Neural cell (in vitro differentiated cells): ENCODE results near the gene RIBC2. TPM values are rescaled to one million over a fixed set of nuclear protein-coding genes. Genes with fewer than 3 reads are reported as not detected.

ENCODE experiments used
- H2AFZ ChIP-seq: fragments of 200-600, 300-800 bp; sonication (generic), shearing (Covaris generic); 2 replicates; pipeline ENCODE4 v1.6.0; 2014; ENCODE audit warnings: low read depth, mild to moderate bottlenecking, antibody characterized with exemption, low read length, moderate library complexity
- H3F3A ChIP-seq: fragments of 200-600 bp; shearing (Covaris generic); 2 replicates; pipeline ENCODE4 v1.6.1; 2016; ENCODE audit warnings: mild to moderate bottlenecking, moderate library complexity, mixed read lengths, antibody characterized with exemption, low read length; ENCODE audit not compliant: insufficient read depth, poor library complexity, severe bottlenecking
- H3K27ac ChIP-seq: fragments of 200-600, 300-800 bp; sonication (generic), shearing (Covaris generic); 2 replicates; pipeline ENCODE4 v1.5.1; 2014; ENCODE audit warnings: mild to moderate bottlenecking, low read length, moderate library complexity
- H3K27me3 ChIP-seq: fragments of 300-800, 200-600 bp; sonication (generic), shearing (Covaris generic); 2 replicates; pipeline ENCODE4 v1.6.0; 2014; ENCODE audit warnings: mild to moderate bottlenecking, low read depth, low read length, moderate library complexity; ENCODE audit not compliant: insufficient read depth
- H3K36me3 ChIP-seq: fragments of 300-800, 200-600 bp; sonication (generic), shearing (Covaris generic); 2 replicates; pipeline ENCODE4 v1.5.1; 2014; ENCODE audit warnings: mild to moderate bottlenecking, antibody characterized with exemption, low read length, moderate library complexity; ENCODE audit not compliant: insufficient read depth
- H3K4me2 ChIP-seq: fragments of 300-800, 200-600 bp; sonication (generic), shearing (Covaris generic); 2 replicates; pipeline ENCODE4 v1.6.0; 2014; ENCODE audit warnings: mild to moderate bottlenecking, low read length
- H3K4me3 ChIP-seq: fragments of 300-800, 200-600 bp; sonication (generic), shearing (Covaris generic); 2 replicates; pipeline ENCODE4 v1.5.1; 2014; ENCODE audit warnings: mild to moderate bottlenecking, low read length, moderate library complexity
- H3K79me2 ChIP-seq: fragments of 200-600 bp; shearing (Covaris generic); replicated peaks from 2 replicates; pipeline ENCODE4 v1.6.0; 2014; ENCODE audit warnings: mild to moderate bottlenecking, low read length, moderate library complexity; ENCODE audit not compliant: insufficient read depth
- H3K9ac ChIP-seq: fragments of 300-800, 200-600 bp; sonication (generic), shearing (Covaris generic); 2 replicates; pipeline ENCODE4 v1.6.1; 2016; ENCODE audit warnings: mild to moderate bottlenecking, low read length, mixed read lengths
- H3K9me2 ChIP-seq: fragments of 200-600 bp; shearing (Covaris generic); 2 replicates; pipeline ENCODE4 v1.6.1; 2016; ENCODE audit warnings: mild to moderate bottlenecking, low read length, mixed read lengths; ENCODE audit not compliant: insufficient read depth
- H3K9me3 ChIP-seq: fragments of 200-600, 300-800 bp; sonication (generic), shearing (Covaris generic); 2 replicates; pipeline ENCODE4 v1.6.1; 2016; ENCODE audit warnings: mild to moderate bottlenecking, mixed run types, low read length, moderate library complexity, mixed read lengths
- H4K20me1 ChIP-seq: fragments of 200-600 bp; shearing (Covaris generic); 2 replicates; pipeline ENCODE4 v1.6.1; 2016; ENCODE audit warnings: mild to moderate bottlenecking, mixed run types; ENCODE audit not compliant: insufficient read depth
- RAD21 ChIP-seq: fragments of 450-650 bp; conservative IDR thresholded peaks from 2 replicates; pipeline ENCODE4 v1.6.1; 2014; ENCODE audit warnings: antibody characterized with exemption, mild to moderate bottlenecking, moderate library complexity
- SMC3 ChIP-seq: fragments of 450-650 bp; conservative IDR thresholded peaks from 2 replicates; pipeline ENCODE4 v1.6.1; 2014; ENCODE audit warnings: antibody characterized with exemption, mild to moderate bottlenecking, moderate library complexity; ENCODE audit not compliant: poor library complexity
- TAF1 ChIP-seq: IDR thresholded peaks from 2 replicates; pipeline ENCODE4 v1.6.1; 2012; ENCODE audit warnings: low read depth
- polyA plus RNA-seq: library from polyadenylated mRNA; depleted of rRNA; stranded (reverse); fragments of >200 nt; gene quantifications from 2 replicates; pipeline ENCODE4 v1.2.3, GENCODE V29; 2014
- TF ChIP-seq, protein P1 (sequence below): fragments of 450-650 bp; IDR thresholded peaks from 2 replicates; pipeline ENCODE4 v1.5.1; 2014; ENCODE audit warnings: antibody characterized with exemption, mild to moderate bottlenecking, moderate library complexity; ENCODE audit not compliant: poor library complexity, severe bottlenecking

RIBC2 gene
- polyA plus RNA-seq, 1 donor from 2014 or later, result not detected

DNA sequence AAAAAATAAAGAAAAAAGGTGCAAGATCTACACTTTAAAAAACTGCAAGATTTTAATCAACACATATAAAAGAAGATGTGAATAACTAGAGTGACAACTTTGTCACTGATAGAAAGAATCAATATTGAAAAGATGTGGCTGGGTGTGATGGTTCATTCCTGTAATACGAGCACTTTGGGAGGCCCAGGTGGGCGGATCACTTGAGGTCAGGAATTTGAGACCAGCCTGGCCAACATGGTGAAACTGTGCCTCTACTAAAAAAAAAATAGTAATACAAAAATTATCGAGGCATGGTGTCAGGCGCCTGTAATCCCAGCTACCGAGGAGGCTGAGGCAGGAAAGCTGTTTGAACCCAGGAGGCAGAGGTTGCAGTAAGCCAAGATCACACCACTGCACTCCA, 68.2 kb downstream of the RIBC2 start:
- no peak overlapping the region for H3K9ac ChIP-seq
- H3K27me3 ChIP-seq, result no peaks in the 10 kb centered on the region
- H3K79me2 ChIP-seq, result no peaks in the 10 kb centered on the region
- TF ChIP-seq, protein P1, sequence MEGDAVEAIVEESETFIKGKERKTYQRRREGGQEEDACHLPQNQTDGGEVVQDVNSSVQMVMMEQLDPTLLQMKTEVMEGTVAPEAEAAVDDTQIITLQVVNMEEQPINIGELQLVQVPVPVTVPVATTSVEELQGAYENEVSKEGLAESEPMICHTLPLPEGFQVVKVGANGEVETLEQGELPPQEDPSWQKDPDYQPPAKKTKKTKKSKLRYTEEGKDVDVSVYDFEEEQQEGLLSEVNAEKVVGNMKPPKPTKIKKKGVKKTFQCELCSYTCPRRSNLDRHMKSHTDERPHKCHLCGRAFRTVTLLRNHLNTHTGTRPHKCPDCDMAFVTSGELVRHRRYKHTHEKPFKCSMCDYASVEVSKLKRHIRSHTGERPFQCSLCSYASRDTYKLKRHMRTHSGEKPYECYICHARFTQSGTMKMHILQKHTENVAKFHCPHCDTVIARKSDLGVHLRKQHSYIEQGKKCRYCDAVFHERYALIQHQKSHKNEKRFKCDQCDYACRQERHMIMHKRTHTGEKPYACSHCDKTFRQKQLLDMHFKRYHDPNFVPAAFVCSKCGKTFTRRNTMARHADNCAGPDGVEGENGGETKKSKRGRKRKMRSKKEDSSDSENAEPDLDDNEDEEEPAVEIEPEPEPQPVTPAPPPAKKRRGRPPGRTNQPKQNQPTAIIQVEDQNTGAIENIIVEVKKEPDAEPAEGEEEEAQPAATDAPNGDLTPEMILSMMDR, result no peak
- TF ChIP-seq RAD21 (no peak), TAF1 (no peak), SMC3 (no peak)
- no peaks in the 10 kb centered on the region for H4K20me1 ChIP-seq
- H3K27ac ChIP-seq, result no peak overlapping the region
- H3K4me2 ChIP-seq, result no peak overlapping the region
- H3K9me2 ChIP-seq, result no peaks in the 10 kb centered on the region
- H3K36me3 ChIP-seq, result no peaks in the 10 kb centered on the region
- H3K9me3 ChIP-seq, result no peaks in the 10 kb centered on the region
- no peak overlapping the region for H3K4me3 ChIP-seq
- no peak overlapping the region for H2AFZ ChIP-seq
- no peaks in the 10 kb centered on the region for H3F3A ChIP-seq

Other genes starting within 250 kb of the RIBC2 start
- gene NUP50, start 249.8 kb upstream of the RIBC2 start, polyA plus RNA-seq, result 33.0 and 38.7 TPM in 2 replicates
- gene KIAA0930, start 172.8 kb upstream of the RIBC2 start, polyA plus RNA-seq, result 83.5 and 129 TPM in 2 replicates
- not detected in 2 replicates for gene UPK3A, start 128.7 kb upstream of the RIBC2 start, polyA plus RNA-seq
- gene FAM118A, start 103.8 kb upstream of the RIBC2 start, polyA plus RNA-seq, result 8.6 and 9.6 TPM in 2 replicates
- not detected in 2 replicates for gene SMC1B, start 94 bp upstream of the RIBC2 start, polyA plus RNA-seq
- gene FBLN1, start 89.2 kb downstream of the RIBC2 start, polyA plus RNA-seq, result 3.4 and 5.8 TPM in 2 replicates